A673 (cell line): Measurements from ENCODE around the gene TAS2R16. TPM values are rescaled to one million over a fixed set of nuclear protein-coding genes. Genes with fewer than 3 reads are reported as not detected.

ENCODE experiments used
- BruUV-seq: library from RNA; stranded (reverse); fragments of 400-500 nt; replicated peaks from 2 replicates; lab custom pipeline; 2021; lab: Mats Ljungman, UMichigan
- CTCF ChIA-PET: fragments of 300-600 bp; sonication (Branson Sonifier 250); formaldehyde crosslinking; loops from one replicate; lab custom pipeline; 2022; ENCODE audit warnings: antibody characterized with exemption; lab: Charles Lee
- POLR2A ChIA-PET: fragments of 300-600 bp; sonication (Branson Sonifier 250); formaldehyde crosslinking; loops from one replicate; lab custom pipeline; 2022; ENCODE audit warnings: antibody characterized with exemption; ENCODE audit not compliant: low non-redundant PET; lab: Charles Lee
- DNase-seq: peaks from one replicate; pipeline ENCODE4 v3.0.0-alpha.2; 2015; ENCODE audit warnings: low spot score
- H3K27ac ChIP-seq: fragments of 200-600 bp; sonication (generic); 2 replicates; pipeline ENCODE4 v1.5.1; 2016; ENCODE audit warnings: mixed run types, low read depth, mild to moderate bottlenecking, mixed read lengths, antibody characterized with exemption, low read length; ENCODE audit not compliant: poor library complexity, severe bottlenecking
- H3K27me3 ChIP-seq: fragments of 200-600 bp; sonication (generic); replicated peaks from 2 replicates; pipeline ENCODE4 v1.6.1; 2017; ENCODE audit warnings: mixed run types, low read depth, mild to moderate bottlenecking, mixed read lengths, antibody characterized with exemption, low read length; ENCODE audit not compliant: insufficient read depth, poor library complexity
- H3K36me3 ChIP-seq: fragments of 200-600 bp; sonication (generic); 2 replicates; pipeline ENCODE4 v1.6.1; 2016; ENCODE audit warnings: mixed run types, mild to moderate bottlenecking, mixed read lengths, antibody characterized with exemption, low read length; ENCODE audit not compliant: insufficient read depth, poor library complexity, severe bottlenecking
- H3K4me1 ChIP-seq: fragments of 200-600 bp; sonication (generic); 2 replicates; pipeline ENCODE4 v1.6.1; 2017; ENCODE audit warnings: mixed run types, mild to moderate bottlenecking, mixed read lengths, antibody characterized with exemption, low read length; ENCODE audit not compliant: insufficient read depth, poor library complexity, severe bottlenecking
- H3K4me3 ChIP-seq: fragments of 200-600 bp; sonication (generic); 2 replicates; pipeline ENCODE4 v1.5.1; 2016; ENCODE audit warnings: low read depth, mixed run types, mild to moderate bottlenecking, mixed read lengths, low read length; ENCODE audit not compliant: poor library complexity, severe bottlenecking
- H3K9me3 ChIP-seq: fragments of 200-600 bp; sonication (generic); 2 replicates; pipeline ENCODE4 v1.6.1; 2016; ENCODE audit warnings: mixed run types, low read depth, mild to moderate bottlenecking, mixed read lengths, antibody characterized with exemption, low read length; ENCODE audit not compliant: poor library complexity, severe bottlenecking
- CTCF ChIP-seq: fragments of 300-800, 200-600 bp; sonication (generic); conservative IDR thresholded peaks from 2 replicates; pipeline ENCODE4 v1.5.1; 2017; ENCODE audit warnings: low read depth, mild to moderate bottlenecking, antibody characterized with exemption, low read length, moderate library complexity, mixed read lengths
- EZH2 ChIP-seq: fragments of 200-600 bp; sonication (generic); IDR thresholded peaks from 2 replicates; pipeline ENCODE4 v1.6.1; 2017; ENCODE audit warnings: borderline replicate concordance, low read depth, mild to moderate bottlenecking, mixed read lengths, antibody characterized with exemption, low read length; ENCODE audit not compliant: poor library complexity, severe bottlenecking
- intact Hi-C: fragments of 100-400 bp; cut with micrococcal nuclease; formaldehyde crosslinking; loops from one replicate; pipeline ENCODE4 v1.10.0; 2022; ENCODE audit not compliant: unreplicated experiment
- total RNA-seq: library from RNA; stranded (reverse); gene quantifications from 2 replicates; pipeline ENCODE4 v1.2.3, GENCODE V29; 2021

TAS2R16 gene
- total RNA-seq, 1 experiment from 2014 or later = not detected

- POLR2A ChIA-PET = no interaction called here
- Histone ChIP-seq H3K4me3 (no peak overlapping the region), H3K9me3 (peaks cover 1% of the 10 kb centered on the region), H3K27ac (no peak overlapping the region), H3K4me1 (peaks cover 18% of the 10 kb centered on the region), H3K36me3 (no peaks in the 10 kb centered on the region), H3K27me3 (no peaks in the 10 kb centered on the region)
- TF ChIP-seq EZH2 = no peak
- TF ChIP-seq CTCF = no peak
- CTCF ChIA-PET = no interaction called here
- intact Hi-C loops = no loop called here
- BruUV-seq = no TSS peak
- no peak for DNase-seq
Measured at GRCh38 chr7:123028339-123028738, 32.8 kb upstream of the TAS2R16 start.

- H3K9me3 ChIP-seq = peaks cover under 1% of the 10 kb centered on the region
- H3K27me3 ChIP-seq = no peaks in the 10 kb centered on the region
- TF ChIP-seq CTCF (no peak), EZH2 (no peak)
- BruUV-seq = no TSS peak
- DNase-seq = no peak
- POLR2A ChIA-PET = no interaction called here
- CTCF ChIA-PET = no interaction called here
- peaks cover 18% of the 10 kb centered on the region for H3K4me1 ChIP-seq
- no peaks in the 10 kb centered on the region for H3K36me3 ChIP-seq
- no peak overlapping the region for H3K4me3 ChIP-seq
- intact Hi-C loops = no loop called here
- no peak overlapping the region for H3K27ac ChIP-seq
Measured at GRCh38 chr7:123026251-123026650, 30.8 kb upstream of the TAS2R16 start.

GRCh38 chr7:123024989-123025758 lies 29.7 kb upstream of the TAS2R16 start:
- TSS peak; percentile 74 for BruUV-seq
- no peak for TF ChIP-seq CTCF
- DNase-seq = peak; percentile 82
- POLR2A ChIA-PET = no interaction called here
- CTCF ChIA-PET = no interaction called here
- Histone ChIP-seq H3K27me3 (no peaks in the 10 kb centered on the region), H3K27ac (peak overlapping the region; percentile 23), H3K9me3 (peaks cover 10% of the 10 kb centered on the region), H3K4me3 (no peak overlapping the region), H3K36me3 (no peaks in the 10 kb centered on the region), H3K4me1 (peaks cover 18% of the 10 kb centered on the region)
- intact Hi-C loops = no loop called here
